Neural cell (in vitro differentiated cells): Measurements from ENCODE around the gene DUS3L. TPM values are rescaled to one million over a fixed set of nuclear protein-coding genes. Genes with fewer than 3 reads are reported as not detected.

Experiments
- H2AFZ ChIP-seq: fragments of 200-600, 300-800 bp; sonication (generic), shearing (Covaris generic); 2 replicates; pipeline ENCODE4 v1.6.0; 2014; ENCODE audit warnings: low read depth, mild to moderate bottlenecking, antibody characterized with exemption, low read length, moderate library complexity
- H3F3A ChIP-seq: fragments of 200-600 bp; shearing (Covaris generic); 2 replicates; pipeline ENCODE4 v1.6.1; 2016; ENCODE audit warnings: mild to moderate bottlenecking, moderate library complexity, mixed read lengths, antibody characterized with exemption, low read length; ENCODE audit not compliant: insufficient read depth, poor library complexity, severe bottlenecking
- H3K27ac ChIP-seq: fragments of 200-600, 300-800 bp; sonication (generic), shearing (Covaris generic); 2 replicates; pipeline ENCODE4 v1.5.1; 2014; ENCODE audit warnings: mild to moderate bottlenecking, low read length, moderate library complexity
- H3K27me3 ChIP-seq: fragments of 300-800, 200-600 bp; sonication (generic), shearing (Covaris generic); 2 replicates; pipeline ENCODE4 v1.6.0; 2014; ENCODE audit warnings: mild to moderate bottlenecking, low read depth, low read length, moderate library complexity; ENCODE audit not compliant: insufficient read depth
- H3K36me3 ChIP-seq: fragments of 300-800, 200-600 bp; sonication (generic), shearing (Covaris generic); 2 replicates; pipeline ENCODE4 v1.5.1; 2014; ENCODE audit warnings: mild to moderate bottlenecking, antibody characterized with exemption, low read length, moderate library complexity; ENCODE audit not compliant: insufficient read depth
- H3K4me2 ChIP-seq: fragments of 300-800, 200-600 bp; sonication (generic), shearing (Covaris generic); 2 replicates; pipeline ENCODE4 v1.6.0; 2014; ENCODE audit warnings: mild to moderate bottlenecking, low read length
- H3K4me3 ChIP-seq: fragments of 300-800, 200-600 bp; sonication (generic), shearing (Covaris generic); 2 replicates; pipeline ENCODE4 v1.5.1; 2014; ENCODE audit warnings: mild to moderate bottlenecking, low read length, moderate library complexity
- H3K79me2 ChIP-seq: fragments of 200-600 bp; shearing (Covaris generic); replicated peaks from 2 replicates; pipeline ENCODE4 v1.6.0; 2014; ENCODE audit warnings: mild to moderate bottlenecking, low read length, moderate library complexity; ENCODE audit not compliant: insufficient read depth
- H3K9ac ChIP-seq: fragments of 300-800, 200-600 bp; sonication (generic), shearing (Covaris generic); 2 replicates; pipeline ENCODE4 v1.6.1; 2016; ENCODE audit warnings: mild to moderate bottlenecking, low read length, mixed read lengths
- H3K9me2 ChIP-seq: fragments of 200-600 bp; shearing (Covaris generic); 2 replicates; pipeline ENCODE4 v1.6.1; 2016; ENCODE audit warnings: mild to moderate bottlenecking, low read length, mixed read lengths; ENCODE audit not compliant: insufficient read depth
- H3K9me3 ChIP-seq: fragments of 200-600, 300-800 bp; sonication (generic), shearing (Covaris generic); 2 replicates; pipeline ENCODE4 v1.6.1; 2016; ENCODE audit warnings: mild to moderate bottlenecking, mixed run types, low read length, moderate library complexity, mixed read lengths
- H4K20me1 ChIP-seq: fragments of 200-600 bp; shearing (Covaris generic); 2 replicates; pipeline ENCODE4 v1.6.1; 2016; ENCODE audit warnings: mild to moderate bottlenecking, mixed run types; ENCODE audit not compliant: insufficient read depth
- EP300 ChIP-seq: fragments of 450-650 bp; conservative IDR thresholded peaks from 2 replicates; pipeline ENCODE4 v1.6.1; 2014; ENCODE audit warnings: antibody characterized with exemption, mild to moderate bottlenecking, moderate library complexity; ENCODE audit not compliant: poor library complexity, severe bottlenecking
- EZH2 ChIP-seq: fragments of 200-600, 300-800 bp; shearing (Covaris generic), sonication (generic); IDR thresholded peaks from 2 replicates; pipeline ENCODE4 v1.6.1; 2014; ENCODE audit warnings: antibody characterized with exemption, low read length, borderline replicate concordance, mild to moderate bottlenecking; ENCODE audit not compliant: insufficient read depth, poor library complexity, severe bottlenecking
- POLR2AphosphoS5 ChIP-seq: IDR thresholded peaks from 2 replicates; pipeline ENCODE4 v1.6.1; 2012
- RAD21 ChIP-seq: fragments of 450-650 bp; conservative IDR thresholded peaks from 2 replicates; pipeline ENCODE4 v1.6.1; 2014; ENCODE audit warnings: antibody characterized with exemption, mild to moderate bottlenecking, moderate library complexity
- SMC3 ChIP-seq: fragments of 450-650 bp; conservative IDR thresholded peaks from 2 replicates; pipeline ENCODE4 v1.6.1; 2014; ENCODE audit warnings: antibody characterized with exemption, mild to moderate bottlenecking, moderate library complexity; ENCODE audit not compliant: poor library complexity
- TAF1 ChIP-seq: IDR thresholded peaks from 2 replicates; pipeline ENCODE4 v1.6.1; 2012; ENCODE audit warnings: low read depth
- polyA plus RNA-seq: library from polyadenylated mRNA; depleted of rRNA; stranded (reverse); fragments of >200 nt; gene quantifications from 2 replicates; pipeline ENCODE4 v1.2.3, GENCODE V29; 2014
- TF ChIP-seq, protein P1 (sequence below): IDR thresholded peaks from 2 replicates; pipeline ENCODE4 v1.6.1; 2012; ENCODE audit warnings: borderline replicate concordance
- TF ChIP-seq, protein P2 (sequence below): fragments of 450-650 bp; IDR thresholded peaks from 2 replicates; pipeline ENCODE4 v1.5.1; 2014; ENCODE audit warnings: antibody characterized with exemption, mild to moderate bottlenecking, moderate library complexity; ENCODE audit not compliant: poor library complexity, severe bottlenecking

The DUS3L gene
- polyA plus RNA-seq, 1 donor from 2014 or later = 34.2 TPM

GRCh38 chr19:5785423-5785822 lies 5.5 kb downstream of the DUS3L start:
- H3F3A ChIP-seq = no peaks in the 10 kb centered on the region
- no peak overlapping the region for H3K27ac ChIP-seq
- no peaks in the 10 kb centered on the region for H3K9me2 ChIP-seq
- no peaks in the 10 kb centered on the region for H3K27me3 ChIP-seq
- no peaks in the 10 kb centered on the region for H3K36me3 ChIP-seq
- H3K4me2 ChIP-seq = no peak overlapping the region
- H3K4me3 ChIP-seq = no peak overlapping the region
- no peak overlapping the region for H3K9ac ChIP-seq
- H4K20me1 ChIP-seq = no peaks in the 10 kb centered on the region
- H3K9me3 ChIP-seq = no peaks in the 10 kb centered on the region
- H2AFZ ChIP-seq = no peak overlapping the region
- no peak for TF ChIP-seq SMC3
- no peak for TF ChIP-seq RAD21
- TF ChIP-seq, protein P1, sequence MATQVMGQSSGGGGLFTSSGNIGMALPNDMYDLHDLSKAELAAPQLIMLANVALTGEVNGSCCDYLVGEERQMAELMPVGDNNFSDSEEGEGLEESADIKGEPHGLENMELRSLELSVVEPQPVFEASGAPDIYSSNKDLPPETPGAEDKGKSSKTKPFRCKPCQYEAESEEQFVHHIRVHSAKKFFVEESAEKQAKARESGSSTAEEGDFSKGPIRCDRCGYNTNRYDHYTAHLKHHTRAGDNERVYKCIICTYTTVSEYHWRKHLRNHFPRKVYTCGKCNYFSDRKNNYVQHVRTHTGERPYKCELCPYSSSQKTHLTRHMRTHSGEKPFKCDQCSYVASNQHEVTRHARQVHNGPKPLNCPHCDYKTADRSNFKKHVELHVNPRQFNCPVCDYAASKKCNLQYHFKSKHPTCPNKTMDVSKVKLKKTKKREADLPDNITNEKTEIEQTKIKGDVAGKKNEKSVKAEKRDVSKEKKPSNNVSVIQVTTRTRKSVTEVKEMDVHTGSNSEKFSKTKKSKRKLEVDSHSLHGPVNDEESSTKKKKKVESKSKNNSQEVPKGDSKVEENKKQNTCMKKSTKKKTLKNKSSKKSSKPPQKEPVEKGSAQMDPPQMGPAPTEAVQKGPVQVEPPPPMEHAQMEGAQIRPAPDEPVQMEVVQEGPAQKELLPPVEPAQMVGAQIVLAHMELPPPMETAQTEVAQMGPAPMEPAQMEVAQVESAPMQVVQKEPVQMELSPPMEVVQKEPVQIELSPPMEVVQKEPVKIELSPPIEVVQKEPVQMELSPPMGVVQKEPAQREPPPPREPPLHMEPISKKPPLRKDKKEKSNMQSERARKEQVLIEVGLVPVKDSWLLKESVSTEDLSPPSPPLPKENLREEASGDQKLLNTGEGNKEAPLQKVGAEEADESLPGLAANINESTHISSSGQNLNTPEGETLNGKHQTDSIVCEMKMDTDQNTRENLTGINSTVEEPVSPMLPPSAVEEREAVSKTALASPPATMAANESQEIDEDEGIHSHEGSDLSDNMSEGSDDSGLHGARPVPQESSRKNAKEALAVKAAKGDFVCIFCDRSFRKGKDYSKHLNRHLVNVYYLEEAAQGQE = no peak
- TF ChIP-seq, protein P2, sequence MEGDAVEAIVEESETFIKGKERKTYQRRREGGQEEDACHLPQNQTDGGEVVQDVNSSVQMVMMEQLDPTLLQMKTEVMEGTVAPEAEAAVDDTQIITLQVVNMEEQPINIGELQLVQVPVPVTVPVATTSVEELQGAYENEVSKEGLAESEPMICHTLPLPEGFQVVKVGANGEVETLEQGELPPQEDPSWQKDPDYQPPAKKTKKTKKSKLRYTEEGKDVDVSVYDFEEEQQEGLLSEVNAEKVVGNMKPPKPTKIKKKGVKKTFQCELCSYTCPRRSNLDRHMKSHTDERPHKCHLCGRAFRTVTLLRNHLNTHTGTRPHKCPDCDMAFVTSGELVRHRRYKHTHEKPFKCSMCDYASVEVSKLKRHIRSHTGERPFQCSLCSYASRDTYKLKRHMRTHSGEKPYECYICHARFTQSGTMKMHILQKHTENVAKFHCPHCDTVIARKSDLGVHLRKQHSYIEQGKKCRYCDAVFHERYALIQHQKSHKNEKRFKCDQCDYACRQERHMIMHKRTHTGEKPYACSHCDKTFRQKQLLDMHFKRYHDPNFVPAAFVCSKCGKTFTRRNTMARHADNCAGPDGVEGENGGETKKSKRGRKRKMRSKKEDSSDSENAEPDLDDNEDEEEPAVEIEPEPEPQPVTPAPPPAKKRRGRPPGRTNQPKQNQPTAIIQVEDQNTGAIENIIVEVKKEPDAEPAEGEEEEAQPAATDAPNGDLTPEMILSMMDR = no peak
- TF ChIP-seq EZH2 = no peak
- TF ChIP-seq TAF1 = no peak
- no peak for TF ChIP-seq POLR2AphosphoS5
- H3K79me2 ChIP-seq = no peaks in the 10 kb centered on the region

DNA sequence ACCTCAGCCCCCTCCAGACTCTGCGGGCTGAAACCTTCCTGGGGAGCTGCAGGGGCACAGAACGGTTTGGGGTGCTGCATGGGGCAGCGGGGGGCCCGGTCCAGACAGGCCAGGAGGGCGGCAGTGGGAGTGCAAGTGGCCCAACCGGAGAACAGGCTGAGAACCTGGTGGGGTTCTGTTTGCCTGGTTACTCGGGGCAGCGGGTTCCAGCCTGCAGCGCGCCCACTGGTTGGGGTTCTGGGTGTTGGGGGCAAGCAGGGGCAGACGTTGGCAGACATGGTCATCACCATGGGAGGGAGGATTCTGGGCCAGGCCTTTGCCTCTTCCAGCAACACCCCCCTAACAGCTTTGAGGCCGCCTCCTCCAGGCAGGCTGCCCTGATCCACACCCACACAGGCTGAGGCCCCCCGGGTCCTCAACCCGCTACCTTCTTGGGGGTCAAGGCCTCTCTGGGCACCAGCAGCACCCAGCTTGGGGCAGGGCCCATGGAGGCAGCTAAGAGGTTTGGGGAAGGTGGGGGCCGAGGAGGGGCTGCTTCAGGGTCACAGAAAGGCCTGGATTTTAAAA lies 6.3 kb downstream of the DUS3L start, which contains the start of gene PRR22:
Gene PRR22, minus strand, starts transcription at position 166 of the 567 bp plus-strand sequence. Its CDS starts 86 bp downstream, at position 80.
- Histone ChIP-seq H3K9me2 (no peaks in the 10 kb centered on the region), H3K27me3 (no peaks in the 10 kb centered on the region), H3K27ac (no peak within 1 kb of the TSS), H3K79me2 (no peaks in the 10 kb centered on the region), H4K20me1 (no peaks in the 10 kb centered on the region), H3K36me3 (no peaks in the 10 kb centered on the region), H3F3A (no peaks in the 10 kb centered on the region), H3K4me3 (no peak within 1 kb of the TSS), H2AFZ (no peak within 1 kb of the TSS), H3K4me2 (no peak within 1 kb of the TSS), H3K9me3 (no peaks in the 10 kb centered on the region), H3K9ac (no peak within 1 kb of the TSS)
- no peak for TF ChIP-seq SMC3
- no peak for TF ChIP-seq EP300
